SK-N-SH treated with all-trans-retinoic acid at 6 μM for 48 hours (cell line): ENCODE results near the gene OR9G1.

Experiments used
- ATAC-seq: fragments of 200-7000 bp; cut with Tn5 transposase; 3 replicates; pipeline ENCODE4 v1.9.1; 2020; ENCODE audit warnings: mild to moderate bottlenecking, moderate library complexity
- ARNTL ChIP-seq: fragments of 450-650 bp; formaldehyde crosslinking; IDR thresholded peaks from 2 replicates; pipeline ENCODE4 v1.5.0; 2020; ENCODE audit warnings: low read depth, mild to moderate bottlenecking, moderate library complexity, borderline replicate concordance
- BACH2 ChIP-seq: fragments of 250-450 bp; sonication (Bioruptor Pico); IDR thresholded peaks from 2 replicates; pipeline ENCODE4 v1.9.0; 2021; ENCODE audit warnings: mild to moderate bottlenecking, borderline replicate concordance
- CSDC2 ChIP-seq: fragments of 250-450 bp; sonication (Bioruptor Pico); IDR thresholded peaks from 2 replicates; pipeline ENCODE4 v1.5.0; 2020; ENCODE audit warnings: mild to moderate bottlenecking, moderate library complexity
- ESRRG ChIP-seq: fragments of 250-450 bp; sonication (Bioruptor Pico); IDR thresholded peaks from 2 replicates; pipeline ENCODE4 v1.6.1; 2021; ENCODE audit warnings: mild to moderate bottlenecking
- GLIS3 ChIP-seq: fragments of 250-450 bp; sonication (Bioruptor Pico); IDR thresholded peaks from 2 replicates; pipeline ENCODE4 v1.5.0; 2020; ENCODE audit warnings: mild to moderate bottlenecking, moderate library complexity
- ISL1 ChIP-seq: fragments of 250-450 bp; sonication (Bioruptor Pico); IDR thresholded peaks from 2 replicates; pipeline ENCODE4 v2.1.2; 2022; ENCODE audit warnings: mild to moderate bottlenecking, moderate library complexity
- OSR1 ChIP-seq: fragments of 250-450 bp; sonication (Bioruptor Pico); IDR thresholded peaks from 2 replicates; pipeline ENCODE4 v1.8.0; 2022; ENCODE audit warnings: moderate library complexity, mild to moderate bottlenecking, inconsistent platforms
- PPARA ChIP-seq: fragments of 250-450 bp; sonication (Bioruptor Pico); IDR thresholded peaks from 2 replicates; pipeline ENCODE4 v1.5.0; 2020; ENCODE audit warnings: mild to moderate bottlenecking, borderline replicate concordance
- SNAI2 ChIP-seq: fragments of 250-450 bp; sonication (Bioruptor Pico); IDR thresholded peaks from 2 replicates; pipeline ENCODE4 v1.5.0; 2020; ENCODE audit warnings: mild to moderate bottlenecking, moderate library complexity
- TCF4 ChIP-seq: fragments of 250-450 bp; sonication (Bioruptor Pico); IDR thresholded peaks from 2 replicates; pipeline ENCODE4 v1.8.0; 2021; ENCODE audit warnings: mild to moderate bottlenecking, moderate library complexity, borderline replicate concordance
- TOX ChIP-seq: fragments of 250-450 bp; sonication (Bioruptor Pico); IDR thresholded peaks from 2 replicates; pipeline ENCODE4 v1.8.0; 2021; ENCODE audit warnings: mild to moderate bottlenecking, moderate library complexity, borderline replicate concordance
- ZC3H10 ChIP-seq: fragments of 250-450 bp; sonication (Bioruptor Pico); IDR thresholded peaks from 2 replicates; pipeline ENCODE4 v1.5.1; 2021; ENCODE audit warnings: mild to moderate bottlenecking, moderate library complexity
- ZFP3 ChIP-seq: fragments of 250-450 bp; sonication (Bioruptor Pico); IDR thresholded peaks from 2 replicates; pipeline ENCODE4 v1.5.0; 2020; ENCODE audit warnings: mild to moderate bottlenecking, moderate library complexity
- ZFP30 ChIP-seq: fragments of 450-650 bp; formaldehyde crosslinking; IDR thresholded peaks from 2 replicates; pipeline ENCODE4 v1.5.0; 2022; ENCODE audit warnings: mild to moderate bottlenecking, moderate library complexity
- ZNF565 ChIP-seq: fragments of 450-650 bp; formaldehyde crosslinking; conservative IDR thresholded peaks from 2 replicates; pipeline ENCODE4 v1.5.0; 2020; ENCODE audit warnings: low read depth, mild to moderate bottlenecking, moderate library complexity
- ZNF8 ChIP-seq: fragments of 450-650 bp; formaldehyde crosslinking; IDR thresholded peaks from 2 replicates; pipeline ENCODE4 v1.5.0; 2020; ENCODE audit warnings: mild to moderate bottlenecking, moderate library complexity
- TF ChIP-seq, protein P1 (sequence below): fragments of 250-450 bp; sonication (Bioruptor Pico); IDR thresholded peaks from 2 replicates; pipeline ENCODE4 v1.5.1; 2020; ENCODE audit warnings: low read depth, mild to moderate bottlenecking, moderate library complexity
- TF ChIP-seq, protein P2 (sequence below): fragments of 250-450 bp; sonication (Bioruptor Pico); IDR thresholded peaks from 2 replicates; pipeline ENCODE4 v1.5.0; 2020; ENCODE audit warnings: mild to moderate bottlenecking, moderate library complexity
- TF ChIP-seq, protein P3 (sequence below): fragments of 250-450 bp; sonication (Bioruptor Pico); IDR thresholded peaks from 2 replicates; pipeline ENCODE4 v1.8.0; 2020; ENCODE audit warnings: mild to moderate bottlenecking, moderate library complexity, borderline replicate concordance
- TF ChIP-seq, protein P4 (sequence below): fragments of 250-450 bp; sonication (Bioruptor Pico); IDR thresholded peaks from 2 replicates; pipeline ENCODE4 v1.8.0; 2021; ENCODE audit warnings: low read depth, mild to moderate bottlenecking, moderate library complexity, borderline replicate concordance

The OR9G1 gene, protein sequence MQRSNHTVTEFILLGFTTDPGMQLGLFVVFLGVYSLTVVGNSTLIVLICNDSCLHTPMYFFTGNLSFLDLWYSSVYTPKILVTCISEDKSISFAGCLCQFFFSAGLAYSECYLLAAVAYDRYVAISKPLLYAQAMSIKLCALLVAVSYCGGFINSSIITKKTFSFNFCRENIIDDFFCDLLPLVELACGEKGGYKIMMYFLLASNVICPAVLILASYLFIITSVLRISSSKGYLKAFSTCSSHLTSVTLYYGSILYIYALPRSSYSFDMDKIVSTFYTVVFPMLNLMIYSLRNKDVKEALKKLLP

DNA sequence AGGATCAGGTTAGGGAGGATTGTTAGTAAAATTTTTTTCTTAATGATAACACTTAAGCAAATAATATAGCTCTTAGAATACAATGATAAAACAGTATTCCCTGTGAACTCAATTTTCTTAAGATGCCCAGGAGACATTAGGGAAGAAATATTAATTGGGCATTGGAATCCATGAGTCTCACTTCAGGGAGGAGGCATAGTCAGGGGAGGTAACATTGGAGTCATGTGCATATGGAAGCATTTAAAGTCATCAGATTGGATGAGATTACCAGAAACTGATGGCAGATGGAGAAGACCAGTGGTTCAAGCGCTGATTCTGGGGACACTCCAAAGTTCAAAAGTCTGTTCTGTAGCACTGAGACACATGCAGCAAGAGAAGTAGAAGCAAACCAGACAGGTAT is at the start of gene OR9G1:
Gene OR9G1 (plus strand): TSS at position 301 of the 400 bp plus-strand sequence. CDS start 1,293 bp downstream, outside the sequence.
- no peak for ATAC-seq
- TF ChIP-seq, protein P1, sequence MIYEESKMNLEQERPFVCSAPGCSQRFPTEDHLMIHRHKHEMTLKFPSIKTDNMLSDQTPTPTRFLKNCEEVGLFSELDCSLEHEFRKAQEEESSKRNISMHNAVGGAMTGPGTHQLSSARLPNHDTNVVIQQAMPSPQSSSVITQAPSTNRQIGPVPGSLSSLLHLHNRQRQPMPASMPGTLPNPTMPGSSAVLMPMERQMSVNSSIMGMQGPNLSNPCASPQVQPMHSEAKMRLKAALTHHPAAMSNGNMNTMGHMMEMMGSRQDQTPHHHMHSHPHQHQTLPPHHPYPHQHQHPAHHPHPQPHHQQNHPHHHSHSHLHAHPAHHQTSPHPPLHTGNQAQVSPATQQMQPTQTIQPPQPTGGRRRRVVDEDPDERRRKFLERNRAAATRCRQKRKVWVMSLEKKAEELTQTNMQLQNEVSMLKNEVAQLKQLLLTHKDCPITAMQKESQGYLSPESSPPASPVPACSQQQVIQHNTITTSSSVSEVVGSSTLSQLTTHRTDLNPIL (CRISPR knock-in tag), result no peak
- TF ChIP-seq ESRRG (CRISPR knock-in tag) (no peak), TOX (CRISPR knock-in tag) (no peak), ZC3H10 (no peak), ISL1 (CRISPR knock-in tag) (no peak), PPARA (CRISPR knock-in tag) (no peak), ARNTL (CRISPR knock-in tag) (no peak), TCF4 (CRISPR knock-in tag) (no peak), ZNF565 (no peak), BACH2 (no peak), CSDC2 (CRISPR knock-in tag) (no peak), SNAI2 (CRISPR knock-in tag) (no peak), GLIS3 (no peak)
- TF ChIP-seq, protein P2, sequence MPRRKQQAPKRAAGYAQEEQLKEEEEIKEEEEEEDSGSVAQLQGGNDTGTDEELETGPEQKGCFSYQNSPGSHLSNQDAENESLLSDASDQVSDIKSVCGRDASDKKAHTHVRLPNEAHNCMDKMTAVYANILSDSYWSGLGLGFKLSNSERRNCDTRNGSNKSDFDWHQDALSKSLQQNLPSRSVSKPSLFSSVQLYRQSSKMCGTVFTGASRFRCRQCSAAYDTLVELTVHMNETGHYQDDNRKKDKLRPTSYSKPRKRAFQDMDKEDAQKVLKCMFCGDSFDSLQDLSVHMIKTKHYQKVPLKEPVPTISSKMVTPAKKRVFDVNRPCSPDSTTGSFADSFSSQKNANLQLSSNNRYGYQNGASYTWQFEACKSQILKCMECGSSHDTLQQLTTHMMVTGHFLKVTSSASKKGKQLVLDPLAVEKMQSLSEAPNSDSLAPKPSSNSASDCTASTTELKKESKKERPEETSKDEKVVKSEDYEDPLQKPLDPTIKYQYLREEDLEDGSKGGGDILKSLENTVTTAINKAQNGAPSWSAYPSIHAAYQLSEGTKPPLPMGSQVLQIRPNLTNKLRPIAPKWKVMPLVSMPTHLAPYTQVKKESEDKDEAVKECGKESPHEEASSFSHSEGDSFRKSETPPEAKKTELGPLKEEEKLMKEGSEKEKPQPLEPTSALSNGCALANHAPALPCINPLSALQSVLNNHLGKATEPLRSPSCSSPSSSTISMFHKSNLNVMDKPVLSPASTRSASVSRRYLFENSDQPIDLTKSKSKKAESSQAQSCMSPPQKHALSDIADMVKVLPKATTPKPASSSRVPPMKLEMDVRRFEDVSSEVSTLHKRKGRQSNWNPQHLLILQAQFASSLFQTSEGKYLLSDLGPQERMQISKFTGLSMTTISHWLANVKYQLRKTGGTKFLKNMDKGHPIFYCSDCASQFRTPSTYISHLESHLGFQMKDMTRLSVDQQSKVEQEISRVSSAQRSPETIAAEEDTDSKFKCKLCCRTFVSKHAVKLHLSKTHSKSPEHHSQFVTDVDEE (CRISPR knock-in tag), result no peak
- TF ChIP-seq, protein P3, sequence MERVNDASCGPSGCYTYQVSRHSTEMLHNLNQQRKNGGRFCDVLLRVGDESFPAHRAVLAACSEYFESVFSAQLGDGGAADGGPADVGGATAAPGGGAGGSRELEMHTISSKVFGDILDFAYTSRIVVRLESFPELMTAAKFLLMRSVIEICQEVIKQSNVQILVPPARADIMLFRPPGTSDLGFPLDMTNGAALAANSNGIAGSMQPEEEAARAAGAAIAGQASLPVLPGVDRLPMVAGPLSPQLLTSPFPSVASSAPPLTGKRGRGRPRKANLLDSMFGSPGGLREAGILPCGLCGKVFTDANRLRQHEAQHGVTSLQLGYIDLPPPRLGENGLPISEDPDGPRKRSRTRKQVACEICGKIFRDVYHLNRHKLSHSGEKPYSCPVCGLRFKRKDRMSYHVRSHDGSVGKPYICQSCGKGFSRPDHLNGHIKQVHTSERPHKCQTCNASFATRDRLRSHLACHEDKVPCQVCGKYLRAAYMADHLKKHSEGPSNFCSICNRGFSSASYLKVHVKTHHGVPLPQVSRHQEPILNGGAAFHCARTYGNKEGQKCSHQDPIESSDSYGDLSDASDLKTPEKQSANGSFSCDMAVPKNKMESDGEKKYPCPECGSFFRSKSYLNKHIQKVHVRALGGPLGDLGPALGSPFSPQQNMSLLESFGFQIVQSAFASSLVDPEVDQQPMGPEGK (CRISPR knock-in tag), result no peak
- TF ChIP-seq, all 23 proteins: peak for 0

DNA sequence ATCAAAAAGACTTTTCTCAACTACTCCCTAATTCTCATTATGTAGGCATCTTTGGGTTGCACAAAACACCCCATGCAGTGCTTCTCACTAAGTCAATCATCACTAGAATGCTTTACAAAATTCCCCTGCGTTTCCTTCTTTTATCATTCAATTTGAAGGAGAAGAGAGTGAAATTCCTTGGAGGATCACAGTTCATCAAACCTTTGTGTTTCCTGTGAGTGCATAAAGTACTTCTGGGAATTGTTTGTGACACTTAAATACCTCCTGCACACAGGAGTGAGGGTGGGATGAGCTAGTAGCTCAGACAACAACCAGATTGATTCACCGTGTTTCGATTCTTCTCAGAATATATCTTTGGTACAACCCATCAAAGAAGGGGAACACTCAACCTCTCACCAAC is 39.1 kb upstream of the OR9G1 start:
- TF ChIP-seq PPARA (CRISPR knock-in tag) (no peak), ESRRG (CRISPR knock-in tag) (no peak)
- TF ChIP-seq, all 23 proteins: peak for 0
- ATAC-seq, result no peak

DNA sequence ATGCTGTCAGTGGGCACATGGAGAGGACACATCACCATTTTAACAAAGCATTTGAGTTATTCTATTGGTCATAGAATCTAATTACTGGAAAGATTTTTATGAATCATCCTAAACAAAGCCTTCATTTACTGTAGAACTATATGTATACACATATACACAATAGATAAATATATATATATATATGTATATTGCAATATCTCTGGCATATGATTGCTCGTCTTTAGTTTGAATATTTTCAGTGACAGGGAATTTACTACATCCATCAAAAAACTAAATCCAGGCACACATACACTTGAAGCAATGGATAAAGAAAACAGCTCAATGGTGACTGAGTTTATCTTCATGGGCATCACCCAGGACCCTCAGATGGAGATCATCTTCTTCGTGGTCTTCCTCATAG is 35.5 kb upstream of the OR9G1 start, which contains the start of gene OR5AR1:
Gene OR5AR1 (plus strand): TSS at position 301 of the 400 bp plus-strand sequence. CDS start 0 bp downstream, at position 301.
- ATAC-seq, result no peak

More for the DNA sequence above, 35.5 kb upstream of the OR9G1 start, which contains the start of gene OR5AR1:
- no peak for TF ChIP-seq ARNTL (CRISPR knock-in tag)
- no peak for TF ChIP-seq ZFP3
- TF ChIP-seq GLIS3, result no peak
- TF ChIP-seq ZFP30 (CRISPR knock-in tag), result no peak
- TF ChIP-seq, protein P3 (CRISPR knock-in tag), result no peak
- TF ChIP-seq PPARA (CRISPR knock-in tag), result no peak
- no peak for TF ChIP-seq ZC3H10
- no peak for TF ChIP-seq OSR1 (CRISPR knock-in tag)
- TF ChIP-seq ZNF8 (CRISPR knock-in tag), result no peak
- TF ChIP-seq, protein P1 (CRISPR knock-in tag), result no peak
- TF ChIP-seq ISL1 (CRISPR knock-in tag), result no peak
- TF ChIP-seq, protein P4, sequence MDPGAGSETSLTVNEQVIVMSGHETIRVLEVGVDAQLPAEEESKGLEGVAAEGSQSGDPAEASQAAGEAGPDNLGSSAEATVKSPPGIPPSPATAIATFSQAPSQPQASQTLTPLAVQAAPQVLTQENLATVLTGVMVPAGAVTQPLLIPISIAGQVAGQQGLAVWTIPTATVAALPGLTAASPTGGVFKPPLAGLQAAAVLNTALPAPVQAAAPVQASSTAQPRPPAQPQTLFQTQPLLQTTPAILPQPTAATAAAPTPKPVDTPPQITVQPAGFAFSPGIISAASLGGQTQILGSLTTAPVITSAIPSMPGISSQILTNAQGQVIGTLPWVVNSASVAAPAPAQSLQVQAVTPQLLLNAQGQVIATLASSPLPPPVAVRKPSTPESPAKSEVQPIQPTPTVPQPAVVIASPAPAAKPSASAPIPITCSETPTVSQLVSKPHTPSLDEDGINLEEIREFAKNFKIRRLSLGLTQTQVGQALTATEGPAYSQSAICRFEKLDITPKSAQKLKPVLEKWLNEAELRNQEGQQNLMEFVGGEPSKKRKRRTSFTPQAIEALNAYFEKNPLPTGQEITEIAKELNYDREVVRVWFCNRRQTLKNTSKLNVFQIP (CRISPR knock-in tag), result no peak
- no peak for TF ChIP-seq BACH2
- TF ChIP-seq, protein P2 (CRISPR knock-in tag), result no peak
- TF ChIP-seq CSDC2 (CRISPR knock-in tag), result no peak
